Skeletal muscle tissue (tissue), 4 donors: Measurements from ENCODE around the gene CLEC4A. TPM values are rescaled to one million over a fixed set of nuclear protein-coding genes. Genes with fewer than 3 reads are reported as not detected.
"Not testable (repeated sequence)": the region's sequence is repeated elsewhere in the genome, so short reads cannot be mapped to it uniquely, and the experiment has no call there.

Experiments
- H3K27ac ChIP-seq: one replicate; pipeline ENCODE4 v1.7.0; 2013; ENCODE audit warnings: mild to moderate bottlenecking, low read depth, low read length, inconsistent platforms
- H3K27me3 ChIP-seq, 3 donors: one replicate each; pipeline ENCODE4 v1.7.0; 2013; ENCODE audit warnings: low read length in 3 of 3; ENCODE audit not compliant: control insufficient read depth in 3 of 3, insufficient read depth in 3 of 3
- H3K36me3 ChIP-seq, 3 donors: one replicate each; pipeline ENCODE4 v1.7.0; 2013; ENCODE audit warnings: low read length in 3 of 3; ENCODE audit not compliant: control insufficient read depth in 3 of 3, insufficient read depth in 3 of 3
- H3K4me1 ChIP-seq, 3 donors: one replicate each; pipeline ENCODE4 v1.7.0; 2013; ENCODE audit warnings: low read length in 3 of 3, mild to moderate bottlenecking in 3 of 3; ENCODE audit not compliant: control insufficient read depth in 3 of 3, insufficient read depth in 3 of 3
- H3K4me3 ChIP-seq, 3 donors: one replicate each; pipeline ENCODE4 v1.7.0; 2013; ENCODE audit warnings: low read length in 3 of 3
- H3K9ac ChIP-seq, 3 donors: one replicate each; pipeline ENCODE4 v1.7.0; 2013; ENCODE audit warnings: low read length in 3 of 3, mild to moderate bottlenecking in 3 of 3, moderate library complexity in 2 of 3, low read depth in 1 of 3
- H3K9me3 ChIP-seq, 3 donors: one replicate each; pipeline ENCODE4 v1.7.0; 2013; ENCODE audit warnings: low read length in 3 of 3; ENCODE audit not compliant: control insufficient read depth in 3 of 3
- total RNA-seq: library from RNA; depleted of rRNA; stranded (reverse); fragments of >200 nt; gene quantifications from one replicate; pipeline ENCODE4 v1.2.3, GENCODE V29; 2014
- donor health status: Osteomylitis.

CLEC4A gene
- not detected for total RNA-seq

- Histone ChIP-seq H3K9ac (no peak within 1 kb of the TSS), H3K9me3 (no peaks in the 10 kb centered on the region), H3K27me3 (no peaks in the 10 kb centered on the region), H3K36me3 (peaks cover 0 to 5% (median 2%) of the 10 kb centered on the region in 3 donors), H3K4me1 (no peaks in the 10 kb centered on the region), H3K27ac (no peak within 1 kb of the TSS), H3K4me3 (peak within 1 kb of the TSS in 1 of 3 donors; percentile 18)
These were observed at the start of gene CLEC4A for GRCh38 chr12:8123124-8123912. Gene CLEC4A, plus strand, starts transcription at chr12:8123617. Its CDS starts 262 bp downstream, at chr12:8123879.

GRCh38 chr12:8075935-8076334 is 47.5 kb upstream of the CLEC4A start:
- Histone ChIP-seq H3K4me1 (peaks cover 0 to 3% (median 0%) of the 10 kb centered on the region in 3 donors), H3K27me3 (no peaks in the 10 kb centered on the region), H3K4me3 (no peak overlapping the region), H3K9me3 (no peaks in the 10 kb centered on the region), H3K27ac (no peak overlapping the region), H3K9ac (no peak overlapping the region), H3K36me3 (no peaks in the 10 kb centered on the region)

GRCh38 chr12:8076366-8076765 is 47.1 kb upstream of the CLEC4A start:
- H3K9me3 ChIP-seq, result no peaks in the 10 kb centered on the region
- no peaks in the 10 kb centered on the region for H3K27me3 ChIP-seq
- peaks cover 0 to 7% (median 0%) of the 10 kb centered on the region in 3 donors for H3K4me1 ChIP-seq
- H3K4me3 ChIP-seq, result no peak overlapping the region
- no peak overlapping the region for H3K9ac ChIP-seq
- H3K36me3 ChIP-seq, result no peaks in the 10 kb centered on the region
- no peak overlapping the region for H3K27ac ChIP-seq

DNA sequence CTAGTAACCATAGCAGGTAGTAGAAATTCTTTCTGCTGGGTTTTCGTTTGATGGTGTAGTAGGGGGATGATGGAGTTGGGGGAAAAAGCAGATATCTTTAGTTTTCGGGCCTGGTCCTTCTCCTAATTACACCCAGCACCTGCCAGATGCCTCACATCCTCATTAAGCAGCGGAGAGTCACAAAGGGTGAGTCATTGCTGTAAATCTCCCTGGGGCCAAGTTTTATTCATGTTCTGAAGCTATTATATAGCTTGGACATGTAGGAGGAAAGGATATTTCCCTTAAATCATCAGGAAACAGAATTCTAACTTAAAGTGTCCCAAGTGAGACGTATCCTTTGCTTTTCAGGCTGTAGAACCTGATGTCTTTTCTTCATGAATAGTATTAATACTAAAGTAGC is 46.2 kb upstream of the CLEC4A start:
- H3K36me3 ChIP-seq, result no peaks in the 10 kb centered on the region
- no peaks in the 10 kb centered on the region for H3K9me3 ChIP-seq
- no peak overlapping the region for H3K9ac ChIP-seq
- no peak overlapping the region for H3K4me3 ChIP-seq
- no peaks in the 10 kb centered on the region for H3K27me3 ChIP-seq
- peaks cover 0 to 9% (median 1%) of the 10 kb centered on the region in 3 donors for H3K4me1 ChIP-seq
- H3K27ac ChIP-seq, result no peak overlapping the region

- H3K9ac ChIP-seq, result no peak overlapping the region
- H3K36me3 ChIP-seq, result no peaks in the 10 kb centered on the region
- peaks cover 6 to 16% (median 13%) of the 10 kb centered on the region in 3 donors for H3K4me1 ChIP-seq
- H3K4me3 ChIP-seq, result no peak overlapping the region
- H3K27me3 ChIP-seq, result no peaks in the 10 kb centered on the region
- no peaks in the 10 kb centered on the region for H3K9me3 ChIP-seq
- H3K27ac ChIP-seq, result no peak overlapping the region
These were observed 45.0 kb upstream of the CLEC4A start for GRCh38 chr12:8078398-8078797.

GRCh38 chr12:8078916-8079315 is 44.5 kb upstream of the CLEC4A start:
- H3K9ac ChIP-seq, result no peak overlapping the region
- peaks cover 10 to 21% (median 18%) of the 10 kb centered on the region in 3 donors for H3K4me1 ChIP-seq
- H3K27ac ChIP-seq, result no peak overlapping the region
- H3K27me3 ChIP-seq, result no peaks in the 10 kb centered on the region
- no peak overlapping the region for H3K4me3 ChIP-seq
- no peaks in the 10 kb centered on the region for H3K36me3 ChIP-seq
- H3K9me3 ChIP-seq, result no peaks in the 10 kb centered on the region

GRCh38 chr12:8080120-8080519 is 43.3 kb upstream of the CLEC4A start:
- no peak overlapping the region for H3K27ac ChIP-seq
- no peak overlapping the region for H3K4me3 ChIP-seq
- H3K27me3 ChIP-seq, result no peaks in the 10 kb centered on the region
- no peak overlapping the region for H3K9ac ChIP-seq
- no peaks in the 10 kb centered on the region for H3K9me3 ChIP-seq
- H3K4me1 ChIP-seq, result peaks cover 14 to 24% (median 24%) of the 10 kb centered on the region in 3 donors
- peaks cover 0 to 1% (median 0%) of the 10 kb centered on the region in 3 donors for H3K36me3 ChIP-seq

DNA sequence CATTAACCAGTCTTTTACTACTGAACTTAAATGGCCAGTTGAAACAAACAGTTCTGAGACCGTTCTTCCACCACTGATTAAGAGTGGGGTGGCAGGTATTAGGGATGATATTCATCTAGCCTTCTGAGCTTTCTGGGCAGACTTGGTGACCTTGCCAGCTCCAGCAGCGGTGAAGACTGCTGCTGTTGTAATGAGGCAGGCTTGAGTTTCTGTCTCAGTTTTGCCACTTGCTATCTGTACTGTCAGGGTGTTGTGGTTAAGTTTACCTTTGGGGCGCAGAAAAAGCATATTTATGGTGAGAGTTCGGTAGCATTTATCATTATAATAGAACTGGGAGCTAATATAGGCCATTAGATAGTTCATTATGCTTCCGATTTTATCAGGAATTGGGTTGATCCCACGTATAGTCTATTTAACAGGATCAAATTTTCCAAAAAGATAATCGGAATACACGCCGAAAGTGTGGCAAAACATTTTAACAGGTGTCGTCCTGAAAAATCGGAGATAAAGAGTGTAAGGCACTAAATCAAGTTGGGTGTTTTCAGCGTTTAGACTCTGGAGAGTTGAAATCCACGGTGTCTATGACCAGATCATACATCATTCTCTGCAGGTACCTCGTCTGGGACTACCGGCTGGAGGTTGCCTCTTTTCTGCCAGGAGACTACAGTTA is 42.0 kb upstream of the CLEC4A start:
- H3K9ac ChIP-seq, result peak overlapping the region; percentile 92 to 100 (median 97)
- peaks cover 0 to 1% (median 0%) of the 10 kb centered on the region in 3 donors for H3K36me3 ChIP-seq
- peaks cover 14 to 24% (median 24%) of the 10 kb centered on the region in 3 donors for H3K4me1 ChIP-seq
- peak overlapping the region; percentile 98 to 100 (median 99) for H3K4me3 ChIP-seq
- H3K27ac ChIP-seq, result peak overlapping the region; percentile 92
- H3K9me3 ChIP-seq, result no peaks in the 10 kb centered on the region
- H3K27me3 ChIP-seq, result no peaks in the 10 kb centered on the region

DNA sequence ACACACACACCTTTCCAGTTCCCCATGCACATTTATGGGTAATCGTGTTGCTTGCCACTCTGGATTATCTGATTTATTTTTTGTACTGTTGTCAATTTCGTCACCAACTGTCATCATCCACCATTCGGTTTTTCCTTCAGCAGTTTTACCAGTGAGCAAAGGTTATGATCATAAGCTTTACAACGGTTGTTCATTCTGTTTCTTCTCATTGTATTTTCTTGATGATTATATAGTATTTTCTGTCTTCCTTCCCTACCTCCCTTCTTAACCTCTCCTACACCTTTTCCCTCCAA is 40.7 kb upstream of the CLEC4A start:
- Histone ChIP-seq H3K9me3 (no peaks in the 10 kb centered on the region), H3K4me3 (peak overlapping the region; percentile 98 to 100 (median 99)), H3K27ac (peak overlapping the region; percentile 92), H3K9ac (peak overlapping the region; percentile 92 to 100 (median 97)), H3K36me3 (peaks cover 0 to 1% (median 0%) of the 10 kb centered on the region in 3 donors), H3K27me3 (no peaks in the 10 kb centered on the region), H3K4me1 (peaks cover 14 to 24% (median 24%) of the 10 kb centered on the region in 3 donors)

GRCh38 chr12:8084351-8084750 is 39.1 kb upstream of the CLEC4A start:
- H3K36me3 ChIP-seq, H3K27me3 ChIP-seq, H3K27ac ChIP-seq, H3K9ac ChIP-seq, H3K9me3 ChIP-seq: not testable (repeated sequence)
- H3K4me3 ChIP-seq, result peak overlapping the region in 1 of 3 donors; percentile 9
- peaks cover 14 to 26% (median 24%) of the 10 kb centered on the region in 3 donors for H3K4me1 ChIP-seq
